GM20431 (cell line): ENCODE data around the gene VPS13D.

ENCODE experiments used
- in situ Hi-C: fragments of 300-500 bp; cut with MseI, MboI; formaldehyde crosslinking; loops from one replicate; pipeline ENCODE4 v1.15.0; 2020; ENCODE audit warnings: low sequenced_read_pairs; ENCODE audit not compliant: unreplicated experiment

The VPS13D gene

GRCh38 chr1:12346483-12347151 lies 116.8 kb downstream of the VPS13D start:
- in situ Hi-C loops, result no loop called here

DNA sequence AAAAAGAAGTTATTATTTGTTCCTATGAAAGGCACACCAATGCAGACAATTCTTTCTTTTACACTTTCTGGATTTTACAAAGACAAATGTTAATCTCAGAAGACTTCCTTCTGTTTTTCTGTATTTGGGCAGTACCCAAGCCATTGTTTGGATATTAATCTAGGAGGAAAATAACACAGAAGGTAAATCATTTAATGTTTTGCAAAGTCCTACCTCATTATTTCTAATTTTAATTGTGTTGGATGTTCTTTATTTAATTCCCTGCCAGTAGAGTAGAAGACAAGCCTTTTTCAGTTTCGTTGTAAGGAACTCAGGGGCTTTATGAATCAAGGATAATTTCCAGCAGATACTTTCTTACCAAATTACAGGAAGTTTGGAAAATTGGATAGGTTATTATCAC lies 118.3 kb downstream of the VPS13D start:
- in situ Hi-C loops, result no loop called here

GRCh38 chr1:12353981-12354380 lies 124.2 kb downstream of the VPS13D start:
- in situ Hi-C loops, result no loop called here

DNA sequence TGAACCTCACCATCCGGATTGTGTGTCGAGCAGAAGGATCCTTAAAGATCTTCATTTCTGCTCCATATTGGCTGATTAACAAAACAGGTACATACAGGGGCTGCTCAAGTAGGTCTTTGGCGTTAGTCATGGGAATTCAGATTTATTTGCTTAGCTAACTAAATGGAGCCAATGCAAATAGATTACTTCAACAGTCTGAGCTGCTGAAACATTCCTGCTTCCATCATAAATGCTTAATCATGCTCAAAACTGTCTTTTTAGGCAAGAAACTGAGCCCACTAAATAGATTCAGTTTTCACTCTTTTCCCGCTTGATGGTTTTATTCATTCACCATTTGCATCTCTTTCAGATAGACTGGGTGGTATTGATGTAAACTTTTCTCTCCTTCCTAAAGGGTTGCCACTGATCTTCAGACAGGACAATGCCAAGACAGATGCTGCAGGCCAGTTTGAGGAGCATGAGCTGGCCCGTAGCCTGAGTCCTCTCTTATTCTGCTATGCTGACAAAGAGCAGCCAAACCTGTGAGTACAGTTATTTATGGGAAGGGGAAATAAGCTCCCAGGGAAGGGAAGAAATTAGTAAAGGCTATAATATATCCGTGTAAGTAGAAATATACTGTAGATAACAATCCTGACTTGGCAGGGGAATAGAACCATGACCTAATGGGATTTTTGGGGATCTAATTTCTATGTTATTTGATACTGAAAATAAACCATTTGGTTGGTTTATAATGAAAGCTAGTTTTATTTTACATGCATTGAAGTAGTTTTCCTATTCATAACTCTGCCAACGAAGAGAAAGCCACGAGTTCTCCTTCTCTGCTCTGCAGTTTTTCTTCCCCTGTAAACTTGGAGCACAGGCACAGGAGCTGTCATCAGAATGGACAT lies 126.4 kb downstream of the VPS13D start:
- in situ Hi-C loops, result no loop called here

- in situ Hi-C loops, result no loop called here
Observed at GRCh38 chr1:12358499-12358898, 128.7 kb downstream of the VPS13D start.

DNA sequence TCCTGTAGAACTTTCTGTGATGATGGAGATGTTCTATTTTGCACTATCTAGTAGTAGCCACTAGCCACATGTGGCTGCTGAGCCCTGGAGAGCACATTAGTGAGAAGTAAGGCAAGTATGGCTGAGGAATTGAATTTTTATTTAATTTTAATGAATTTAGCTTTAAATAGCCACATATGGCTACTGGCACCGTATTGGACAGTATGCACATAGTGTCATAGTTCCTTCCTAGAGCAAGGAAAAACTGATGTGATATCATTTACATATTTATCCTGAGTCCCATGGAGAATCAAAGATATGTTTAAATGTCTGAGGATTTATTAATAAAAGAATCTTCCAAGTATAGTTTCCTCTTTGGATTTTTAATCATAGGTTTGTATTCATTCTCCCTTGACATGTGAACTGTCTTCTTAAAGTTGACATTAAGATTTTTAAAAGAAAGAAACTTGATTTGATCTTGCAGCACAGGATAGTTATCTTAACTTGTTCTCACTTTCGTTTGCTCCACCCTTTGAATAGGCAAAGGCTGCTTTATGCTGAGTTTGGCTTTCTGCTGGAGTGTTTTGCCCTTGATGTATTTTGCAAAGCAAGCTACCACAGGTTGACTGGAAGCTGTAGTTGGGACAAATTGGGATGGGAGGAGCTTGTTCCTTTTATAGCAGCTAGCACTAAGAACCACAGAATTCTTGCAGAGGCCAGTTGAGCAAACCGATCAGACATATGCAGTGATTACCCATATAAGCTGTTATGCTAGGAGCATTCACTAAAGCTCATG lies 129.7 kb downstream of the VPS13D start:
- in situ Hi-C loops, result no loop called here

GRCh38 chr1:12368646-12369045 lies 138.8 kb downstream of the VPS13D start:
- in situ Hi-C loops, result no loop called here

GRCh38 chr1:12369258-12369657 lies 139.4 kb downstream of the VPS13D start:
- in situ Hi-C loops, result no loop called here

GRCh38 chr1:12370333-12370975 lies 140.6 kb downstream of the VPS13D start:
- in situ Hi-C loops, result no loop called here

DNA sequence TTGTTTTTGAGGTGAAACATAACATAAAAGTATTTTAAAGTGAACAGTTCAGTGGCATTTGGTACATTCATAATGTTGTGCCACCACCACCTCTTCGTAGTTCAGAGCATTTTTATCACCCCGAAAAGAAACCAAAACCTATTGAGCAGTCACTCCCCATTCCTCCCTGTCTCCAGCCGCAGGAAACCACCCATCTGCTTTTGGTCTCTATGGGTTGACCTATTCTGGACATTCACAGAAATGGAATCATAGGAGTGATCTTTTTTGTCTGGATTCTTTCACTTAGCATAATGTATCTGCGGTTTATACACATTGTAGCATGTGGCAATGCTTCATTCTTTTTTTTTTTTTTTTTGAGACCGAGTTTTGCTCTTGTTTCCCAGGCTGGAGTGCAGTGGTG lies 141.2 kb downstream of the VPS13D start:
- in situ Hi-C loops, result no loop called here

DNA sequence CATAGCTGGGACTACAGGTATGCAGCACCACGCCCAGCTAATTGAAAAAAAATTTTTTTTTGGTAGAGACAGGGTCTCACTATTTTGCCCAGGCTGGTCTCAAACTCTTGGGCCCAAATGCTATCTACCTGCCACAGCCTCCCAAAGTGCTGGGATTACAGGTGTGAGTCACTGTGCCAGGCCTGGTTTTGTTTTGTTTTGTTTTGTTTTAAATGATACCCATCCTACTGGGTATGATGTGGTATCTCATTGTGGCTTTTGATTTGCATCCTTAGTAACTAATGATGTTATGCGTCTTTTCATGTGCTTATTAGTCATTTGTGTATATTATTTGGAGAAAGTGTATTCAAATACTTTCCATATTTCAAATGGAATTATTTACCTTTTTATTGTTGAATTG lies 142.3 kb downstream of the VPS13D start:
- in situ Hi-C loops, result no loop called here

DNA sequence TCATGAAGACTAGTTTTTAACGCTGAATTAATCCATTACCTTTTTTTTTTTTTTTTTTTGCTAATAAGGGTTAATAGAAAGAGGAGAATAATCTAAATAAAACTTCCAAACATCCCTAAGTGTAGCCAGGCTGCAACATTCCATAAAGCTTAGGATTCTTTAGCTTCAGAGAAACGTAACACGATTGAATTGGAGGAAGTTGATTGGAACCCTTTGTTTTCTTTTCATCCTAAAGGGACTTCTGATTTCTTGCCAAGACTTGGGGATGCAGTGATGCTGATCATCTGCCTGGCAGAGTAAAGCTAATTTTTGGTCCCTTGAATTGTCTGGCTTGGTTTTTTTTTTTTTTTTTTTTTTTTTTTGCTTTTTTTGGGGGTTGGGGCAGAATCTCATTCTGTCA lies 142.9 kb downstream of the VPS13D start:
- in situ Hi-C loops, result no loop called here

DNA sequence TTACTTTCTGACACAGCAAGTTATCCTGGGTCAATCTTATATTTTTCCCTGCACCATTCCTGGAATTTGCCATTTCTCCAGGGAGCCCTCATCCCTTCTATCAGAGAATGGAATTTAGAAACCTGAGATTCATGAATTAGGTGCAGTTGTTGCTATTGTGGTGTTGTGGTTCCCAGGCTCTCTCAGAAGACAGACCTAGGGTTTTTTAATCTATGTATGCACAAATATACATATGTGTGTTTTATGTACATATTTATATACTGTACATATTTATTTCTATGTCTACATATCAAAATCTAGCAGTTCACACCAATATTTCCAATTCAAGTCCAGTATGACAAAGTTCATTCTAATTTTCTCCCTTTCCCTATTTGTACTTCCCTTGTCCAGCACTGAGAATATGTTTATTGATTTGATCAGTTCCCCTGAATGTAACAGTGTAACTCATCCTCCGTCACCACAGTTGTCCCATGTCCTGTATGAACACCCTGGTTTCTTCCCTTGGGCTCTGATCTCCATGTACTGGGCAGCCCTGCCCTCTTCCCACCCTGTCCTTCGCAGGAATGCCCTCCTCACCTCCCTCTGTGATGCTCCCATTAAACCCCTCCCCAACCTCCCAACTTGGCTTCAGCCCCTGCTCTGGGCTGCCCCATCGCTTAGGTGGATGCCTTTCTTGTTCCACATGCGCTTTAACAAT lies 145.5 kb downstream of the VPS13D start:
- in situ Hi-C loops, result no loop called here

DNA sequence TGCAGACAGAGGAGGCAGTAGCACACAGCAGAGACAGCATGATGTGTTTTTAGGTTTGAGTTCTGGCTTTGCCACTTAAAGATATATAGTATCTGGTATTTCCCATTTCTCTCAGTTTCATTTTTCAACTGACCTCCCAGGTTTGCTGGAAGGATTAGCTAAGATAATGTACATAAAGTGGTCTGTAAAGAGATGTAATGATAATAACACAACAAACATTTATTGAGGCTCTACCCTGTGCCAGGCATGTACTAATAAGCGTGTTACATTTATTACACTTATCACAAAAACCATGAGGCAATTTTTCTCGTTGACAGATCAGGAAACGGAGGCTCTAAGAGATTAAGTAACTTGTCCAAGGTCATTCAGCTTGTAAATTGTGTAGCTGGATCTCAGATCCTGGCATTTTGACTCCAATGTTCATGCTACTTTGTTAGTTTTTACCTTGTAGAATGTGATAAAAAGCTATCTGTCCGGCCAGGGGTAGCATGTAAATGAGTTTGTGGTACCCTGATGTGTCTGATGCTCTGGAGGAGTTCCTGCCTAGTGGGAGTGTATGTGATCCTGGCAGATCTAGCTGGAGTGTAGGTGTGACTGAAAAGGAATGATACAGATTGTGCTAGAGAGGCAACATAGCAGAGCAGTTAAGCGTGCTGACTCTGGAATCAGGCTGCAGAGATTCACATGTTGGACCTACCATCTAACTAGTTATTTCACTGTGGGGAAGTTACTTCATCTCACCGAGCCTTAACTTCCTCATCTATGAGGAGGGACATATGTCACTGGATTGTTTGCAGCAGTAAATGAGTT lies 146.6 kb downstream of the VPS13D start:
- in situ Hi-C loops, result no loop called here

GRCh38 chr1:12380326-12381249 lies 150.8 kb downstream of the VPS13D start:
- in situ Hi-C loops, result no loop called here

- in situ Hi-C loops, result no loop called here
Observed at GRCh38 chr1:12383001-12383400, 153.2 kb downstream of the VPS13D start.

GRCh38 chr1:12383786-12384185 lies 154.0 kb downstream of the VPS13D start:
- in situ Hi-C loops, result no loop called here
